SK-N-SH treated with all-trans-retinoic acid at 6 μM for 48 hours (cell line): Measurements from ENCODE around the gene JAM2.

Experiments
- ATAC-seq: fragments of 200-7000 bp; cut with Tn5 transposase; 3 replicates; pipeline ENCODE4 v1.9.1; 2020; ENCODE audit warnings: mild to moderate bottlenecking, moderate library complexity
- ARNTL ChIP-seq: fragments of 450-650 bp; formaldehyde crosslinking; IDR thresholded peaks from 2 replicates; pipeline ENCODE4 v1.5.0; 2020; ENCODE audit warnings: low read depth, mild to moderate bottlenecking, moderate library complexity, borderline replicate concordance
- BACH2 ChIP-seq: fragments of 250-450 bp; sonication (Bioruptor Pico); IDR thresholded peaks from 2 replicates; pipeline ENCODE4 v1.9.0; 2021; ENCODE audit warnings: mild to moderate bottlenecking, borderline replicate concordance
- CREB5 ChIP-seq: fragments of 250-450 bp; sonication (Bioruptor Pico); IDR thresholded peaks from 2 replicates; pipeline ENCODE4 v1.5.1; 2020; ENCODE audit warnings: low read depth, mild to moderate bottlenecking, moderate library complexity
- ESRRG ChIP-seq: fragments of 250-450 bp; sonication (Bioruptor Pico); IDR thresholded peaks from 2 replicates; pipeline ENCODE4 v1.6.1; 2021; ENCODE audit warnings: mild to moderate bottlenecking
- GLIS3 ChIP-seq: fragments of 250-450 bp; sonication (Bioruptor Pico); IDR thresholded peaks from 2 replicates; pipeline ENCODE4 v1.5.0; 2020; ENCODE audit warnings: mild to moderate bottlenecking, moderate library complexity
- ISL1 ChIP-seq: fragments of 250-450 bp; sonication (Bioruptor Pico); IDR thresholded peaks from 2 replicates; pipeline ENCODE4 v2.1.2; 2022; ENCODE audit warnings: mild to moderate bottlenecking, moderate library complexity
- OSR1 ChIP-seq: fragments of 250-450 bp; sonication (Bioruptor Pico); IDR thresholded peaks from 2 replicates; pipeline ENCODE4 v1.8.0; 2022; ENCODE audit warnings: moderate library complexity, mild to moderate bottlenecking, inconsistent platforms
- PATZ1 ChIP-seq: fragments of 250-450 bp; sonication (Bioruptor Pico); IDR thresholded peaks from 2 replicates; pipeline ENCODE4 v1.8.0; 2020; ENCODE audit warnings: mild to moderate bottlenecking, moderate library complexity, borderline replicate concordance
- POU6F1 ChIP-seq: fragments of 250-450 bp; sonication (Bioruptor Pico); IDR thresholded peaks from 2 replicates; pipeline ENCODE4 v1.8.0; 2021; ENCODE audit warnings: low read depth, mild to moderate bottlenecking, moderate library complexity, borderline replicate concordance
- PPARA ChIP-seq: fragments of 250-450 bp; sonication (Bioruptor Pico); IDR thresholded peaks from 2 replicates; pipeline ENCODE4 v1.5.0; 2020; ENCODE audit warnings: mild to moderate bottlenecking, borderline replicate concordance
- RARB ChIP-seq: fragments of 250-450 bp; sonication (Bioruptor Pico); IDR thresholded peaks from 2 replicates; pipeline ENCODE4 v1.8.0; 2021; ENCODE audit warnings: mild to moderate bottlenecking, moderate library complexity
- SNAI2 ChIP-seq: fragments of 250-450 bp; sonication (Bioruptor Pico); IDR thresholded peaks from 2 replicates; pipeline ENCODE4 v1.5.0; 2020; ENCODE audit warnings: mild to moderate bottlenecking, moderate library complexity
- TCF4 ChIP-seq: fragments of 250-450 bp; sonication (Bioruptor Pico); IDR thresholded peaks from 2 replicates; pipeline ENCODE4 v1.8.0; 2021; ENCODE audit warnings: mild to moderate bottlenecking, moderate library complexity, borderline replicate concordance
- TOX ChIP-seq: fragments of 250-450 bp; sonication (Bioruptor Pico); IDR thresholded peaks from 2 replicates; pipeline ENCODE4 v1.8.0; 2021; ENCODE audit warnings: mild to moderate bottlenecking, moderate library complexity, borderline replicate concordance
- TSHZ2 ChIP-seq: fragments of 250-450 bp; sonication (Bioruptor Pico); IDR thresholded peaks from 2 replicates; pipeline ENCODE4 v1.5.0; 2020; ENCODE audit warnings: mild to moderate bottlenecking, moderate library complexity
- ZC3H10 ChIP-seq: fragments of 250-450 bp; sonication (Bioruptor Pico); IDR thresholded peaks from 2 replicates; pipeline ENCODE4 v1.5.1; 2021; ENCODE audit warnings: mild to moderate bottlenecking, moderate library complexity
- ZFP30 ChIP-seq: fragments of 450-650 bp; formaldehyde crosslinking; IDR thresholded peaks from 2 replicates; pipeline ENCODE4 v1.5.0; 2022; ENCODE audit warnings: mild to moderate bottlenecking, moderate library complexity
- ZNF565 ChIP-seq: fragments of 450-650 bp; formaldehyde crosslinking; conservative IDR thresholded peaks from 2 replicates; pipeline ENCODE4 v1.5.0; 2020; ENCODE audit warnings: low read depth, mild to moderate bottlenecking, moderate library complexity
- ZNF70 ChIP-seq: fragments of 450-650 bp; formaldehyde crosslinking; IDR thresholded peaks from 2 replicates; pipeline ENCODE4 v1.5.0; 2020; ENCODE audit warnings: mild to moderate bottlenecking, moderate library complexity
- ZNF8 ChIP-seq: fragments of 450-650 bp; formaldehyde crosslinking; IDR thresholded peaks from 2 replicates; pipeline ENCODE4 v1.5.0; 2020; ENCODE audit warnings: mild to moderate bottlenecking, moderate library complexity

JAM2 gene

GRCh38 chr21:25614441-25614840 is 24.6 kb upstream of the JAM2 start:
- ATAC-seq: no peak
- no peak for TF ChIP-seq PPARA (CRISPR knock-in tag)
- TF ChIP-seq ZFP30: no peak
- no peak for TF ChIP-seq TCF4 (CRISPR knock-in tag)
- no peak for TF ChIP-seq PATZ1 (CRISPR knock-in tag)

GRCh38 chr21:25615880-25616279 is 23.2 kb upstream of the JAM2 start:
- no peak for ATAC-seq

More at GRCh38 chr21:25615880-25616279, 23.2 kb upstream of the JAM2 start:
- TF ChIP-seq ZNF565 (CRISPR knock-in tag) (no peak), ISL1 (CRISPR knock-in tag) (no peak), POU6F1 (CRISPR knock-in tag) (no peak), RARB (CRISPR knock-in tag) (no peak), PPARA (CRISPR knock-in tag) (no peak), ZNF70 (CRISPR knock-in tag) (no peak), GLIS3 (no peak), OSR1 (CRISPR knock-in tag) (no peak), ESRRG (CRISPR knock-in tag) (no peak), ZNF8 (CRISPR knock-in tag) (no peak), ZFP30 (no peak), SNAI2 (CRISPR knock-in tag) (no peak), TOX (CRISPR knock-in tag) (no peak), ZC3H10 (CRISPR knock-in tag) (no peak), TSHZ2 (no peak), BACH2 (CRISPR knock-in tag) (no peak), PATZ1 (CRISPR knock-in tag) (no peak), ARNTL (CRISPR knock-in tag) (no peak), CREB5 (no peak)
